ENCODE measurements around the gene UBR4. TPM values are rescaled to one million over a fixed set of nuclear protein-coding genes. Genes with fewer than 3 reads are reported as not detected.

The UBR4 gene
- total RNA-seq, 1 donor: 136 TPM

GRCh38 chr1:19089524-19089923 is 120.5 kb downstream of the UBR4 start:
- DNase-seq (ENCODE audit: low read depth): no peak

GRCh38 chr1:19088717-19089442 is 121.2 kb downstream of the UBR4 start:
- no peak for TF ChIP-seq CTCF (IDR thresholded peaks at IDR 0.05; ENCODE audit: insufficient read depth, low read length)

More at GRCh38 chr1:19089524-19089923, 120.5 kb downstream of the UBR4 start:
- no peak for TF ChIP-seq CTCF (IDR thresholded peaks at IDR 0.05; ENCODE audit: insufficient read depth, low read length)
- no peak overlapping the region for H3K4me3 ChIP-seq (ENCODE audit: low read depth, low read length)

DNA sequence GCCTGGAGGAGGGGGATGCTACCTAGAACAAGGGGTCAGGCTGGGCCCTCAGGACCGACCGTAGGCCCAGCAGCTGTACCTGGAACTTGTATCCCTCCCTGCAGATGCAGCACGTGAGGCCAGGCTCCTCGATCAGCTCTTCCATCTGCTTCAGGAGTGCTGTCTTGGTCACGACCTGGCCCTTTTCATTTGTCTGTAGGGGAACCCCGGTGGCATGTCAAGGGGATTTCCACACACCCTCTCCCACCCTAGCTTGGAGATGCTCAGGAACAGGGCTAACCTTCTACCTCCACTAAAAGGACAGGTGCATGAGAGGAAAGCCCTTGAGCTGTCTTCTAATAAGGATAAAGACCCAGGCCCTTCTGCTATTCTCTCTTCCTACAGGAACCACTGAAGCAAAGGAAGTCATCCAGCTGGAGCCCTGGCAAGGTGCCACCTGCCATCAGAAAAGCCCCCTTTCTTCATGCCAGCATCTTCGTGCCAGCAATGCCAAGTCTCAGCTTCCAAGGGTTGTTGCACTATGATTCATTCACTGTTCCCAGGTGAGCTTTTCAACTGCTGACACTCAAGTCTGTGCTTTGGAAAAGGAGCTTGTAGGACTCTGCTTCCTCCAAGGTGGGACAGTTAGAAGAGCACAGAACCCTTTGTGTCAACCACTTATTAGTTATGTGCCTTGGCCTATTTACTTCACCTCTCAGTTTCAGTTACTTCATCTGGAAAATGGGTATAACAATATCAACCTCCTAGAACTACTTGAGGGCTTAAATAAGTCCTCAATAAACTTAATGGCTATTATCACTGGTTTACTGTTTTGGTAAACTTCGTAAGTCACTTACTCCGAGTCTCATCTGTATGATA is 122.1 kb downstream of the UBR4 start:
- H3K4me3 ChIP-seq (ENCODE audit: low read depth, low read length): no peak overlapping the region
- TF ChIP-seq CTCF (IDR thresholded peaks at IDR 0.05; ENCODE audit: insufficient read depth, low read length): no peak
- DNase-seq (ENCODE audit: low read depth): no peak

More at GRCh38 chr1:19088717-19089442, 121.2 kb downstream of the UBR4 start:
- DNase-seq (ENCODE audit: low read depth): no peak
- no peak overlapping the region for H3K4me3 ChIP-seq (ENCODE audit: low read depth, low read length)

DNA sequence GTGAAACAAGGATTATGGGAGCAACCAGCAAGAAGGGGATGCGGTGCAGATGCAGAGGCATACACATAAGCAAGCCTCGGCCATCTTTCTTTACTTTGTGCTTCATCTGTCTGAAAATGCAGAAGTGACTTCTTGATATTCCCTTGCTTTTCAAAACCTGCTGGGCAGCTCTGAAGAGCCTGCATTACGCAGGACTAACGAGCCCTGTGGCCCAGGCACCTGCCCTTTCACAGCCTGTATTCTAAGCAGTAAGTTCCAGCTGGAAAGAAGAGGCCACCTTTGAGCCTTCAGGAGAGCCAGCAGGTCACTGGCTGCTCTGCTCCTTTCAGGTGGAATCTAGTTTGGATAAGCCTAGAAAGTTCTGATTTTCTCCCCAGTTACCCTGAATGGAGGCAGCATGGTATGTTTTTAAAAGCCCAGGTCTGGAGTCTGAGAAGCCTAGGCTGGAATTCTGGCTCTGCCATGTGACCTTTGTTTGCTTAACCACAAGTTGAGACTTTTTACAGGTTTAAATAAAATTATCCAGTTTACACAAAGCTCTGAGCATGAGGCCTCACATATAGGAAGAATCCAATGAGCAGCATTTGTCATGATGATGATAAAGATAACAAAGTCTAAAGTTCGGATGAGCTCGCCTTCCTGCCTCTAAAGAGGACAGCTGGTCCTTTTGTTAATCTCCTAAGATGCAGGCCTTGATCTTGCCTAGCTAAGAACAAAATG is 122.9 kb downstream of the UBR4 start:
- H3K4me3 ChIP-seq (ENCODE audit: low read depth, low read length): no peak overlapping the region
- TF ChIP-seq CTCF (IDR thresholded peaks at IDR 0.05; ENCODE audit: insufficient read depth, low read length): no peak
- no peak for DNase-seq (ENCODE audit: low read depth)

DNA sequence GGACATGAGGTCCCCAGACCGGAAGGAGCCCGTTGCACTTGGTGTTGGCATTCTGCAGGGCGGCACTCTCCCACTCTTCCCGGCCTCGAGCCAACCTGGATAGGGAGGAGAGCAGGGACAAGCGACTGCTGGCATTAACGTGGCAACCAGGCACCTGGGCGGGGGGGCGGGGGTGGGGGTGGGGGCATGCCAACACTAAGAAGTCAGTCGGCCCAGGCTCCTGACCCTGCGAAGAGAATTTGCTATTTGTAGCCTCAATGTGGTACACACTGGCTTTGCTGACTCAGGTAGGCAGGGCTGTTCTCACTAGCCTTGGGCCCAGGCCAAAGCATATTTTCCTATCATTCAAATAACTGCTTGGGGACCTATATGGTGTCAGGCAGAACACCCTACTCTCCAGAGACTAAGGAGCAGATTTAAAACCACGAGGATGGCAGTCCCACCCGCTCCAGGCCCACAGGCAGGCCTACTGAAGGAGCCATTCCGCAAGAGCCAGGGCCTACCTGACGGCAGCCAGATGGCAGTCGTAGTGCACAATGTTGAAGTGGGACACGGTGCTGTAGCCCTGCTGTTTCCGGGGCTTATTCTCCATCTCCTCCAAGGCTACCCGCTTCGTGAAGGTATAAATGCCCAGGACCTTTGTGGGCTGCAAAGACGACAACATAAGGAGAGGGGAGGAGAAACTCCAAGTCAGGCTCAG is 123.7 kb downstream of the UBR4 start:
- no peak overlapping the region for H3K4me3 ChIP-seq (ENCODE audit: low read depth, low read length)
- no peak for DNase-seq (ENCODE audit: low read depth)
- TF ChIP-seq CTCF (IDR thresholded peaks at IDR 0.05; ENCODE audit: insufficient read depth, low read length): no peak

DNA sequence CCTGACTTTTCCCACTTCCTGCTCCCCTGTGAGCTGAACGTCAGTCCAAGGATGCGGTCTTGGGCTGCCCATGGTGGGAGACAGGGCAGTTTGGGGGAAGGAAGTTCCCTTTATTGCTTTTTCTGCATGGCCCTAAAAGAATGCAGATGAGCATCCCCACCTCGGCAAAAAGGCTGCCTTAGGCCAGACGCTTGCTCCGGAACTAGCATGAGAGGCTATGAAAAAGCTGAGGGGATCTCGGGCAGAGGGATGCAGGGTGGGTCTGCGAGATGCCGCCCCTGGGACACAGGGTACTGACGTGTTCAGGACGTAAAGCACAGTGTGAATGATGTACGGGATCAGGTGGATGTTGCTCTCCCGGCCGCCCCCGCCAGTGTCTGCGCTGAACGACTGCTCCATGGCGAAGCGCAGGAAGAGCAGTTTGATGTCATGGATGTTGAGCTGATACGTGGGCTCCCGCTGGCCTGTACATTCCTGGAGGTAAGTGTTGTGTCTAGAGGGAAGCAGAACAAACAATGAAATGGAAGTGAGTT is 125.8 kb downstream of the UBR4 start:
- TF ChIP-seq CTCF (IDR thresholded peaks at IDR 0.05; ENCODE audit: insufficient read depth, low read length): no peak
- no peak for DNase-seq (ENCODE audit: low read depth)
- H3K4me3 ChIP-seq (ENCODE audit: low read depth, low read length): no peak overlapping the region

All from fibroblast of the aortic adventitia (primary cell).